GM13976 (cell line): Measurements from ENCODE around the gene PAPOLA.

Experiments used
- DNase-seq: peaks from one replicate; pipeline ENCODE4 v3.0.0; 2012; ENCODE audit warnings: low spot score
- in situ Hi-C: fragments of 300-500 bp; cut with MboI; formaldehyde crosslinking; loops from one replicate; pipeline ENCODE4 v1.12.0; 2022; ENCODE audit warnings: low sequenced_read_pairs, mixed read lengths, inconsistent platforms; ENCODE audit not compliant: unreplicated experiment
- TF ChIP-seq, protein P1 (sequence below): IDR thresholded peaks from 2 replicates; pipeline ENCODE4 v1.5.1; 2012; ENCODE audit warnings: borderline replicate concordance, mild to moderate bottlenecking; ENCODE audit not compliant: insufficient read depth; ENCODE audit errors: extremely low read depth, missing control alignments, control extremely low read depth

Gene PAPOLA

DNA sequence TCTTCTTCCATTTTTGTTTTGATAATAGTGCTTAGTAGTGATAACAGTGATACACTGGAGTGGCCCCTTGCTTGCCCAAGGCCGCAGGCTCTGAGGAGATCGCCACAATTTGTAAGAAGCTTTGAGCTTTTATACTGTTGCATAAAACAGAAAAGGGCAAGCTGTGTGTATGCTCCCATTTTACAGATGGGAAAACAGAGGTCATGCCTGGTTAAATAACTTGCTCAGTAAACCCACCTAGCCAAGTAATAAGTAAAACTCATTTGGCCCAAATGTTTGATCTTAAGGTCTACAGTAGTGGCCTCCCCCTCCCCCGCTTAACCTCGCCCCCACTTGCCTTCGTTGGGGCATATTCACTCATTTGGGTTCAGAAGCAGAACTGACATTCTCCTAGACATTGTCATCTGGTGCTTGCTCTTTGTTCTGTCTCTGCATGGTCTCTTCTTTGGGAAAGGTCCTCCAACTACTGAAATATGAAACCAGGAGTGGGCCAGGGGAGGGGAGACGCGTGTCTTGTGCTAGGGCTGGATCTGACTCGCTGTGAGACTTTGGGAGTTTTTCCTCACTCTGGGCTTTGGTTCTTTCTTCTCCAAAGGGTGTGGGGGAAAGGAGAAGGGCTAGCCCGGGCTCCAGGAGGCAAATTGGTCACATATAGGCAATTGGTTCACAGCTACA is 88.1 kb downstream of the PAPOLA start:
- no peak for DNase-seq
- TF ChIP-seq, protein P1, sequence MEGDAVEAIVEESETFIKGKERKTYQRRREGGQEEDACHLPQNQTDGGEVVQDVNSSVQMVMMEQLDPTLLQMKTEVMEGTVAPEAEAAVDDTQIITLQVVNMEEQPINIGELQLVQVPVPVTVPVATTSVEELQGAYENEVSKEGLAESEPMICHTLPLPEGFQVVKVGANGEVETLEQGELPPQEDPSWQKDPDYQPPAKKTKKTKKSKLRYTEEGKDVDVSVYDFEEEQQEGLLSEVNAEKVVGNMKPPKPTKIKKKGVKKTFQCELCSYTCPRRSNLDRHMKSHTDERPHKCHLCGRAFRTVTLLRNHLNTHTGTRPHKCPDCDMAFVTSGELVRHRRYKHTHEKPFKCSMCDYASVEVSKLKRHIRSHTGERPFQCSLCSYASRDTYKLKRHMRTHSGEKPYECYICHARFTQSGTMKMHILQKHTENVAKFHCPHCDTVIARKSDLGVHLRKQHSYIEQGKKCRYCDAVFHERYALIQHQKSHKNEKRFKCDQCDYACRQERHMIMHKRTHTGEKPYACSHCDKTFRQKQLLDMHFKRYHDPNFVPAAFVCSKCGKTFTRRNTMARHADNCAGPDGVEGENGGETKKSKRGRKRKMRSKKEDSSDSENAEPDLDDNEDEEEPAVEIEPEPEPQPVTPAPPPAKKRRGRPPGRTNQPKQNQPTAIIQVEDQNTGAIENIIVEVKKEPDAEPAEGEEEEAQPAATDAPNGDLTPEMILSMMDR = no peak
- in situ Hi-C loops = no loop called here

DNA sequence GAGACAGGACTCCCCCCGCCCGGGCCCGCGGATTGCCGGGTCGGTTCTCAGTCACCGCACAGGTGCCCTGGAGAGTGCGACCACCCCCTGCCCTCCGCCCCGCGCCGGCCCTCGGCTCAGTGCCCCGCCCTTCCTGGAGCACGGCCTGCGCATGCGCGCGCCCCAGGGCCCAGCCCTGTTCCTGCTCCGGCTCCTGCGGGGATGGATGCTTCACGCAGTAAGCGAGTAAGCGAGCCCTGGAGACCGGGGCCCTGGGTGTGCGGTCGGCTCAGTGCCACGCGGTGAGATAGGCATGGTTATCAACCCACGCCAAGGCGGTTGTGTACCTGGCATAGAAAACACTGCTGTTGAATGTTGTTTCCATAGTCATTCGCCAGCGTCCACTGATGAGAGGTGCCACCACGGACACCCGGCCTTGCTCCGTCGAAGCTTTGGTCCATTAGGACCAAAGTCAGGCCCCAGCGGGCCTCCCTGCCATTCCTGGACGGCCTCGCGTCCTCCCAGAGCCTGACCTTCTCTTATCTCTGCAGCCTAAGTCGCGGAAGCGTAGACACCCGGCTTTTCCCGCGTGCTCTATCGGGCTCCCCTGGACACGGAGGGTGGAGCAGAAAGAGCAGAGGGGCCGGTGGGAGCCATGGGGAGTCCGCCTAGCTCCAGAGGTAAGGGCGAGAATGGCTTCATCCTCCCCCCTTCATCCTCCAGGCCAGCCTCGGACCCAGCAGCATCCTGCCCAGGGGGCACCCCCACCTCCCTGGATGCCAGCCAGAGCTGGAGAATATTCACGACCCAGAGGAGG is 90.6 kb downstream of the PAPOLA start:
- TF ChIP-seq, protein P1 = no peak
- peak; percentile 90 for DNase-seq
- in situ Hi-C loops = no loop called here

DNA sequence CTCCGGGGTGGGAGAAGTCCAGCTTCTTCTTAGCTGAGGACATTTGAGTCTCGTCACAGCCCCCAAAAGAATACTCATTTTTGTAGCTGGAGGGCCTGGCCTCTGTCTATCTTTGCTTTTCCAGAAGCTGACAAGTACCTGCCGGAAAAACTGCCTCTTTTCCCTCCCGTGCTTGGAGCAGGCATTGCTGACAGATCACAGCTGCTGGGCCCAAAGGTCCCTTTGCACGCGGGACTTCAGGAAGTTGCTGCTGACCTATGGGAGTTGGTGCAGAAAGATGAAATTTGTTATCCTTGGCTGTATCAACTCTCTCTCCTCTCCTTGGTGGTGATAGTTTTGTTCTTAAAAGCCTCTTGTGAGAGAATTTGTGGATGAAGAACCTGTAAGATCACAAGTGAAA is 92.8 kb downstream of the PAPOLA start:
- TF ChIP-seq, protein P1 = no peak
- in situ Hi-C loops = no loop called here
- no peak for DNase-seq

DNA sequence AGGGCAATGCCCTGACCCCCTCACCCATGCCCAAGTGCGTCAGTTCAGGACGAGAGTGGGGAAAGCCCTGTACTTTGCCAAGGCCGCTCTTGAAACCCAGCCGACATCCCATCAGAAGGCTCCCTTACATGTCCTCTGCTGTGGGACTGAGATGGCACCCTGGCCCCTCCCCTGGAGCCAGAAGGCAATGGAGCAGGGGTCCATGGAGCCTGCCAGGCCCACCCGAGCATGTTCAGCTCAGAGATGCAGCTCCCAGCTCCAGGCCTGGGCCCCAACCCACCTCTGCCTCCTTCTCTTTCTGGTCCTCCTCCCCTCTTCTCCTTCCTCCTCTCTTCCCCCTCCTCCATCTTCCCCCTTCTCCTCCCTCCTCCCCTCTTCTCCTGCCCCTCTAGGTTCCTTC is 95.5 kb downstream of the PAPOLA start:
- TF ChIP-seq, protein P1 = no peak
- in situ Hi-C loops = no loop called here
- no peak for DNase-seq

DNA sequence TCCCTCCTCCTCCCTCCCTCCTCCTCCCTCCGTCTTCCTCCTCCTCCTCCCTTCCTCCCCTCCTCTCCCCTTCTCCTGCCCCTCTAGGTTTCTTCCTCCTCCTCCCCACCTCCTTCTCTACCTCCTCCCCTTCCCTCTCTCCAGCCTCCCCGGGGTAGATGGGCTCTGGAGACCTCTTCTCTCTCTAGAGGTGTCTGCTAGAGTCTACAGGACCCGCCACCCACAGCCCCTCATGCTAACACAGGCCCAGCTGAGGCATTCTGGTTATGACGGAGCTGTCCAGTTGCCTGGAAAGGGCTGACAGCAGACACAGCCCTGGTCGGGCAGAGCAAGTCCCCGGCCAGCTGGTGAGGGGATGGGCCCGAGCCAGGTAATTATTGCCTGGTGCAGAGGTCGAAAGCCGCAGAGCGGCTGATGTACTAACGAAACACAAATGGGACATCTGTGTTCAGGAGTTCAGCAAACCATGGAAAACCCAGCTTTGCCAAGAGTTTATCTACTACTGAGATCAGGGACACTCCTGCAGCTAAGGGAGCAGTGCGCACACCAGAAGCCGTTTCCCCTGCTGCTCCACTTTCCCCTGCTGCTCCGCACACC is 96.2 kb downstream of the PAPOLA start:
- in situ Hi-C loops = no loop called here
- no peak for DNase-seq
- TF ChIP-seq, protein P1 = no peak

DNA sequence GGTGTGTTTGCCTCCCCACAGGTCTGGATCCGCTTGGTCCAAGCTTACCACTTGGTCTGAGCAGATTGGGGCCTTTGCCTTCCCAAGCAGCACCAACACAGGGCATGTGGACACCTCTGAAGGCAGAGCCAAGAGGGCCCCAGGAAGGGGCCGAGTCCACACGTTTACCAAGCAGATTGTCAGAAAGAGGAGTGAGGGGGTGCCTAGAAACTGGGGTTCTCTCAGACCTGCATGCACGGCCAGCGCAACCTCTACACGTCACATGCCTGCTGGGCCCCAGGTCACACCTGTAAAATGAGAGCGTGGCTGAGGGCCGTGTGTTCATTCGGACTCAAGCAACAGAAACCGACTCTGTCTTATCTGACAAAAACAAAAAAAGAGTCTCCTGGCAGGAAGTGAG is 96.9 kb downstream of the PAPOLA start:
- in situ Hi-C loops = no loop called here
- no peak for DNase-seq
- TF ChIP-seq, protein P1 = no peak
